Muscle layer of duodenum (tissue), 2 donors: Measurements from ENCODE around the gene ZC3H12A.
"Not testable (repeated sequence)": the region's sequence is repeated elsewhere in the genome, so short reads cannot be mapped to it uniquely, and the experiment has no call there.

Experiments
- H3K27ac ChIP-seq: one replicate; pipeline ENCODE4 v1.7.0; 2013; ENCODE audit warnings: mild to moderate bottlenecking, low read length
- H3K27me3 ChIP-seq: one replicate; pipeline ENCODE4 v1.7.0; 2013; ENCODE audit warnings: low read depth, mild to moderate bottlenecking, control low read depth, low read length
- H3K36me3 ChIP-seq, 2 donors: one replicate each; pipeline ENCODE4 v1.7.0; 2013; ENCODE audit warnings: low read length in 2 of 2, control low read depth in 1 of 2, mild to moderate bottlenecking in 1 of 2; ENCODE audit not compliant: insufficient read depth in 2 of 2, control insufficient read depth in 1 of 2
- H3K4me1 ChIP-seq, 2 donors: one replicate each; pipeline ENCODE4 v1.7.0; 2013; ENCODE audit warnings: low read length in 2 of 2, mild to moderate bottlenecking in 2 of 2, control low read depth in 1 of 2, moderate library complexity in 1 of 2; ENCODE audit not compliant: insufficient read depth in 2 of 2, control insufficient read depth in 1 of 2
- H3K4me3 ChIP-seq, 2 donors: one replicate each; pipeline ENCODE4 v1.7.0; 2013; ENCODE audit warnings: low read length in 2 of 2, low read depth in 1 of 2, mild to moderate bottlenecking in 1 of 2
- H3K9me3 ChIP-seq, 2 donors: one replicate each; pipeline ENCODE4 v1.7.0; 2013; ENCODE audit warnings: low read length in 2 of 2, control low read depth in 1 of 2, mild to moderate bottlenecking in 1 of 2; ENCODE audit not compliant: control insufficient read depth in 1 of 2
- donor health status: healthy.

Gene ZC3H12A

GRCh38 chr1:37514350-37515184 lies 40.2 kb downstream of the ZC3H12A start, which contains the start of gene MEAF6:
Gene MEAF6, minus strand, starts transcription at chr1:37514766. Its CDS starts 20 bp downstream, at chr1:37514746.
- Histone ChIP-seq H3K27me3 (no peaks in the 10 kb centered on the region), H3K4me3 (peak within 1 kb of the TSS; percentile 72 to 91), H3K27ac (peak within 1 kb of the TSS; percentile 90), H3K36me3 (peaks cover 0 to 9% of the 10 kb centered on the region in 2 donors), H3K9me3 (no peaks in the 10 kb centered on the region), H3K4me1 (peaks cover 0 to 20% of the 10 kb centered on the region in 2 donors)

- peaks cover 0 to 9% of the 10 kb centered on the region in 2 donors for H3K36me3 ChIP-seq
- peak overlapping the region; percentile 72 to 91 for H3K4me3 ChIP-seq
- H3K27ac ChIP-seq = peak overlapping the region; percentile 90
These were observed 41.0 kb downstream of the ZC3H12A start for GRCh38 chr1:37515185-37516034.

GRCh38 chr1:37517569-37517968 lies 43.2 kb downstream of the ZC3H12A start:
- H3K4me3 ChIP-seq = no peak overlapping the region
- peaks cover 0 to 18% of the 10 kb centered on the region in 2 donors for H3K4me1 ChIP-seq
- no peak overlapping the region for H3K27ac ChIP-seq
- no peaks in the 10 kb centered on the region for H3K9me3 ChIP-seq
- H3K36me3 ChIP-seq = no peaks in the 10 kb centered on the region
- no peaks in the 10 kb centered on the region for H3K27me3 ChIP-seq

More at GRCh38 chr1:37515185-37516034, 41.0 kb downstream of the ZC3H12A start:
- no peaks in the 10 kb centered on the region for H3K9me3 ChIP-seq
- H3K27me3 ChIP-seq = no peaks in the 10 kb centered on the region
- H3K4me1 ChIP-seq = peaks cover 0 to 20% of the 10 kb centered on the region in 2 donors

- H3K4me3 ChIP-seq = not testable (repeated sequence)
These were observed 43.9 kb downstream of the ZC3H12A start for GRCh38 chr1:37518241-37518640.

GRCh38 chr1:37518929-37519328 lies 44.5 kb downstream of the ZC3H12A start:
- not testable (repeated sequence) for H3K27ac ChIP-seq, H3K27me3 ChIP-seq, H3K9me3 ChIP-seq, H3K36me3 ChIP-seq, H3K4me3 ChIP-seq, H3K4me1 ChIP-seq

More at GRCh38 chr1:37518241-37518640, 43.9 kb downstream of the ZC3H12A start:
- not testable (repeated sequence) for H3K9me3 ChIP-seq, H3K27me3 ChIP-seq, H3K36me3 ChIP-seq, H3K27ac ChIP-seq
- peaks cover 0 to 12% of the 10 kb centered on the region in 2 donors for H3K4me1 ChIP-seq

- no peak overlapping the region for H3K27ac ChIP-seq
- no peaks in the 10 kb centered on the region for H3K27me3 ChIP-seq
- H3K9me3 ChIP-seq = no peaks in the 10 kb centered on the region
- H3K4me1 ChIP-seq = peaks cover 0 to 5% of the 10 kb centered on the region in 2 donors
- no peaks in the 10 kb centered on the region for H3K36me3 ChIP-seq
- H3K4me3 ChIP-seq = no peak overlapping the region
These were observed 45.2 kb downstream of the ZC3H12A start for GRCh38 chr1:37519613-37520012.

- H3K9me3 ChIP-seq, H3K27ac ChIP-seq, H3K36me3 ChIP-seq, H3K4me3 ChIP-seq, H3K27me3 ChIP-seq, H3K4me1 ChIP-seq: not testable (repeated sequence)
These were observed 55.5 kb downstream of the ZC3H12A start for GRCh38 chr1:37529888-37530287.

- not testable (repeated sequence) for H3K4me1 ChIP-seq, H3K9me3 ChIP-seq, H3K27me3 ChIP-seq, H3K27ac ChIP-seq, H3K4me3 ChIP-seq
- H3K36me3 ChIP-seq = peaks cover 8 to 16% of the 10 kb centered on the region in 2 donors
These were observed 58.2 kb downstream of the ZC3H12A start for GRCh38 chr1:37532418-37533156.

- Histone ChIP-seq H3K4me1 (no peaks in the 10 kb centered on the region), H3K4me3 (no peak overlapping the region), H3K9me3 (no peaks in the 10 kb centered on the region), H3K27ac (peak overlapping the region; percentile 37), H3K36me3 (peaks cover 14 to 19% of the 10 kb centered on the region in 2 donors), H3K27me3 (no peaks in the 10 kb centered on the region)
These were observed 59.1 kb downstream of the ZC3H12A start for GRCh38 chr1:37533317-37534093.
